ENCODE data around the gene AGO4.

DNA sequence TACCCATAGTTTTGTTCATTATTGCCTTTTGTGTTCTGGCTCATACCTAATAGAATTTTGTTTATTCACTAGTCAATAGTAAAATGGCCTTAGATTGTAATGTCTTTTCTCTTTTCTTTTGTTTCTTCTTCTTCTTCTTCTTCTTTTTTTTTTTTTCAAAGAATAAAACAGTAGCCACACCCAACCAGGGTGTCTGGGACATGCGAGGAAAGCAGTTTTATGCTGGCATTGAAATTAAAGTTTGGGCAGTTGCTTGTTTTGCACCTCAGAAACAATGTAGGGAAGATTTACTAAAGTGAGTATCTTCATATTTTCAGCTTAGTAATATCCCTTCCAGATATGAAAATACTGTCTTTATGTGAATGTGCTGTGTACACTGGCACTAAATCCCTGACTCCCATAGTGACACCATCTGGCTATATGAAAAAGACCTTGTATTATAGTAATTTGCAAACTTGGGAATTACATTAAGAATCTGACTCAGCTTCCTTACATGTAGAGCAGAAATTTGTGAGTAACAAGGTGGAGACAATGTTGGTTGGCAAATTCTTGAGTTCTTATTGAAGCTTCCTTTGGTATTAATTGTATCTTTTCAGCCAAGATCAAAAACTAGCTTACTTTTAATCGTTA lies 24.6 kb downstream of the AGO4 start:
- TF ChIP-seq, protein P1, sequence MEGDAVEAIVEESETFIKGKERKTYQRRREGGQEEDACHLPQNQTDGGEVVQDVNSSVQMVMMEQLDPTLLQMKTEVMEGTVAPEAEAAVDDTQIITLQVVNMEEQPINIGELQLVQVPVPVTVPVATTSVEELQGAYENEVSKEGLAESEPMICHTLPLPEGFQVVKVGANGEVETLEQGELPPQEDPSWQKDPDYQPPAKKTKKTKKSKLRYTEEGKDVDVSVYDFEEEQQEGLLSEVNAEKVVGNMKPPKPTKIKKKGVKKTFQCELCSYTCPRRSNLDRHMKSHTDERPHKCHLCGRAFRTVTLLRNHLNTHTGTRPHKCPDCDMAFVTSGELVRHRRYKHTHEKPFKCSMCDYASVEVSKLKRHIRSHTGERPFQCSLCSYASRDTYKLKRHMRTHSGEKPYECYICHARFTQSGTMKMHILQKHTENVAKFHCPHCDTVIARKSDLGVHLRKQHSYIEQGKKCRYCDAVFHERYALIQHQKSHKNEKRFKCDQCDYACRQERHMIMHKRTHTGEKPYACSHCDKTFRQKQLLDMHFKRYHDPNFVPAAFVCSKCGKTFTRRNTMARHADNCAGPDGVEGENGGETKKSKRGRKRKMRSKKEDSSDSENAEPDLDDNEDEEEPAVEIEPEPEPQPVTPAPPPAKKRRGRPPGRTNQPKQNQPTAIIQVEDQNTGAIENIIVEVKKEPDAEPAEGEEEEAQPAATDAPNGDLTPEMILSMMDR (optimal IDR thresholded peaks at IDR 0.05 in 1 of 3, IDR thresholded peaks at IDR 0.05 in 1 of 3, conservative IDR thresholded peaks at IDR 0.05 in 1 of 3; ENCODE audit: extremely low read depth in 1 of 3, insufficient read depth in 2 of 3, low read length in 3 of 3): no peak
- no peak for TF ChIP-seq EZH2 (IDR thresholded peaks at IDR 0.05; ENCODE audit: low read length)
